NCI-H2171 (cell line): ENCODE measurements around the gene NR1I2.

Experiments used
- DNase-seq: peaks from one replicate; lab custom pipeline; 2025; lab: John Stamatoyannopoulos, UW

NR1I2 gene

DNA sequence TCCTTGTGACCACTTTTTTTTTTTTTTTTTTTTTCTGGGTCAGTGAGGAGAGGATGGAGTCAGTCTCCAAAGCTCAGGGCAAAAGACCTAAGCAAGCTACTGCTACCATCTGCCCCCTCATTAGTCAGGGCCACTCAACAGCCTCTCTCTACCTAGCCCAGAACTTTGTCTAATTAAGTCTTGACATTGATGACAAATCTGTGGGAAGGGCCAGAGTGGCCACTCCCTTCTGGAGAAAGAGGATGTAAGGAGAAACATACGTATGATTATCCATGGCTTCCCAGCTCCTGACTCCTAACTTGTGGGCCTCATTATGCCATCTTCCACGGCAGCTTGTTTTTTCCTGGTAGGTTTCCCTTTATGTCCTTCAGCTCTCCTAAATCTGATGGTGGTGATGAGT, 37.9 kb downstream of the NR1I2 start:
- DNase-seq: no peak

DNA sequence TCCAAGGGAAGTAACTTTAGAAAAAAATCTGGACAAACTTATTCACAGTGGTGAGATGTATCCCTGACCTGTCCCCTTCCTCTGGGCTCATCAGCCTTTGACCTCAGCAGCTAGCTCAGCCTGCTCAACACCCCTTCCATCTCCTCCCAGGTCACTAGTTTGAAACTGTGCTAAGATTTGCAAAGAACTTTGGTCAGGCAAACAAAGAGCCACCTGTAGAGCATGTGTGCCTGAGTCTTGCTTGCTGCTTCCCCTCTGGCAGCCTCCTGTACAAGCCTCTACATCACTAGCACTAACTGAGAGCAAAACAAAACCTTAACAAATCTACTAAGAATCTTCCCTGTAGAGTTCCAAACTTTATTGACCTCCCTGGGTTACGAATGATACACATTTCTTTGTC, 43.9 kb downstream of the NR1I2 start:
- no peak for DNase-seq

DNA sequence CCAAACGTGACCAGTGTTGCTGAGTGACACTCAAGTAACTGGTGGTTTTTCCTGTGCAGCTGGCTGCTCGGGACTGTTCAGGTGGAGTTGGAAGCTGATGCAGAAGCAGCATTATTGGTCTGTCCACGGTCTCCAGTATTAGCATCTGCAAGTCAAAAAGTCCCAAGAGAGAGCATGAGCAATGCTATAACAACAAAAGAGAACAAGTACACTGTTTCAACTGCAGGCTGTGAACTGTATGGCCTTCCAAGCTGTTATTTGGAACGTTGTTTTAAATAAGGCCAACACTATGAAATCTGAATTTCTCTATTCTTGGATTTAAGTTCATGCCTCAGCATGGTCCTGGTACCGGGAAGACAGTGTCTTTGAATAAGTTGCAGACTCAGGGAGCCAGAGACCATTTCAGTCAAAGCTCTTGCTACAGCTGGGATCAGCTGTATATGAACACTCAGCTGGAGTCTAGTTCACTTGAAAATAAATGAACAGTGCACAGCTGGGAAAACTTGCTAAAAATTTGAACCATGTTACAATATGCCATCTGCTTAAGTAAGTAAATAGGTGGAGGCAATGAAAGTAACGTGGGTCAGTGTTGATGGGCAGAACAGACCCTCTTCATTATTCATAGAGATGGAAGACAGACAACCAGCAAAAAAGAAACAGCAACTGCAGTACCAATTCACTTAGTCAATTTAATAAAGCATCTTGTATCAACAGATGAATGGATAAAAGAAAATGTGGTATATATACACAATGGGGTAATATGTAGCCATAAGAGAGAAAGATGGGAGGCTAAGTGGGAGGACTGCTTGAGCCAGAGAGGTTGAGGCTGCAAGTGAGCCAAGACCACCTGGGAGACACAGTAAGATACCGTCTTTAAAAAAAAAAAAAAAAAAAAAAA, 45.1 kb downstream of the NR1I2 start:
- DNase-seq: no peak

DNA sequence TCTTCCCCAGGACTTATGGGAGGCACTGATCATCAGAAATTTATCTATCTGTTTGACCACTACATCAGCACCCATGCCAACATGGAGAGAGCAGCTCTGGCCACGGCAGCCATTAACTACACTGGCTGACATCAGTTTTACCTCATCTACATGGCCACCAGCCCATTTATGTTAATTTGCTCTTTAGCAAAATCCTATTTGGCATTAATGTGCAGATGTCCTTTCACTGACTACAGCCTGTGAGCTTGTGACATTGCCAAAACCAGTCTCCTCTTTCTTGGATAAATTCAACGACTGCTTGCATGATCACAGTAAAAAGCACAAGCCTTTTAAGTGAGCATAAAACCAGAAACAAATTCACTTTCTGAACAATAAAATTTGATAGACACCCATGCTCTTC, 47.5 kb downstream of the NR1I2 start:
- DNase-seq: no peak

DNA sequence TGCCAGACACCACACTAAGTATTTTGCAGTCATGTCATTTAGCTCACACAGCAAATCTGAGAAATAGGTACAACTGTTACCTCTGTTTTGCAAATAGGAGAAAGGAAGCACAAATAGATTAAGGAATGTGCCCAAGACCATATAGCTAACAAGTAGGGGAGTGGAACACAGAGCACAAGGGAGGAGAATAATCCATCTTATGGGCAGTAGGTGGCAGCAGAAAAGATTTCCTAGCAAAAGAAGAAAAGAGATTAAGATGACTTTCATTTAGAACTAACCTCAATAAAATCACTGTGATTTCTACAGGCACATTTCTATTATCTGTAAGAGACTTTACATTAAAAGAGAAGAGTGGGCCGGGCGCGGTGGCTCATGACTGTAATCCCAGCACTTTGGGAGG, 49.1 kb downstream of the NR1I2 start:
- no peak for DNase-seq

DNA sequence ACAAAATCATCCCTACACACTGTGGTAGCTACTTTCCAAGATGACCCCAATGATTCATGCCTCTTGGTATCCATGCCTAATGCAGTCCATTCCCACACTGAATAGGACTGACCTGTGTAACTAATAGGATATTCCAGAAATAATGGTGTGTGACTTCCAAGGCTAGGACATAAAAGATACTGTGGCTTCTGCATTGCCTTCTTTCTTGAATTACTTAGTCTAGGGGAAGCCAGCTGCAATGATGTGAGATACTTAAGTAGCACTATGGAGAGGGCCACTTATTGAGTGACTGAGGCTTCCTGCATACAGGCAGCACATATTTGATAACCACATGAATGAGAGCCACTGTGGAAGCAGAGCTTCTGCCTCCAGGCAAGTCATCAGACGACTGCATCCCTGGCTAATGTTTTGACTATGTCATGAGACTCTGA, 50.1 kb downstream of the NR1I2 start:
- DNase-seq: no peak

DNA sequence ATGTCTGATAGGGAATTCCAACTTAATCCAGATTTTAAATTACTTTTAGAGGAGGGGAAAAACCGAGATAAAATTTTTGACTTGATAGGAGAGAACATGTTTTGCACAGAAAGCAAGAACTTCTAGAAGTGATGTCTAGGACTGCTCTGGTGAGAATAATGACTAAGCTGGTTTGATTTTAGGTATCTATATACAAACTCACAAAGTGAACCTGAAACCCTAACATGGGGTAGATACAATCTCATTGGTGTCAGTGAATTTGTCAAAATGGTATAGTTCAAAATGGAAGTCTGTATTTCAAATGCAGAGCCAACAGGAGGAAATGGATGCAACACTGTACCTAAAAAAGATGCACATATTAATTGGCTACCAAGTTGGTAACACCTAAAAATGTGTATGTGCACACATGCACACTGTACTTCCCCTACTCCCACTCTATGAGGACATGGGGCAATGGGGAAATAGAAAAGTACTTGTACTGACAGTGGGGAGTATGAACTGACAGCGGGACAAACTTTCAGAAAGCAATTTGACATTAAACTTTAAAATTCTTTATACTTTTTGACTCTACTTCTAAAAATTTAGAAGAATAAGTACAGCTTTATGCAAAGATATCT, 53.0 kb downstream of the NR1I2 start:
- DNase-seq: no peak

DNA sequence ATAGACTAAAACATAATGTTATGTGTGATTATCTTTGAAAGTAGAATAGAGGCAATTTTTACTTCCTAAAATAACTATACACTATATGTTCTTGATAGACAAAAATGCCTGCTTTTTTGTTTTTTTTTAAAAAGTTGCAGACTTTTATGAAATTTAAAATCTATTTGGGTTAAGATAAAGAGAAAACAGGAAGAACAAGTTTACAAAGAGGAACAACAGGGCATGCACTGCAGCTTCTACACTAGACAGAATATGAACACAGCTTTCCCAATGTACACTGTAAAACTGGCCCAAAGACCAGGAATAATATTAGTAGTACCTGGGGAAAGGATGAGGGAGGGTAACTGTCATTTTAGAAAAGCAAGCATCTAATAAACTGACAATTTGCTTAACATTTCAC, 53.7 kb downstream of the NR1I2 start:
- no peak for DNase-seq

DNA sequence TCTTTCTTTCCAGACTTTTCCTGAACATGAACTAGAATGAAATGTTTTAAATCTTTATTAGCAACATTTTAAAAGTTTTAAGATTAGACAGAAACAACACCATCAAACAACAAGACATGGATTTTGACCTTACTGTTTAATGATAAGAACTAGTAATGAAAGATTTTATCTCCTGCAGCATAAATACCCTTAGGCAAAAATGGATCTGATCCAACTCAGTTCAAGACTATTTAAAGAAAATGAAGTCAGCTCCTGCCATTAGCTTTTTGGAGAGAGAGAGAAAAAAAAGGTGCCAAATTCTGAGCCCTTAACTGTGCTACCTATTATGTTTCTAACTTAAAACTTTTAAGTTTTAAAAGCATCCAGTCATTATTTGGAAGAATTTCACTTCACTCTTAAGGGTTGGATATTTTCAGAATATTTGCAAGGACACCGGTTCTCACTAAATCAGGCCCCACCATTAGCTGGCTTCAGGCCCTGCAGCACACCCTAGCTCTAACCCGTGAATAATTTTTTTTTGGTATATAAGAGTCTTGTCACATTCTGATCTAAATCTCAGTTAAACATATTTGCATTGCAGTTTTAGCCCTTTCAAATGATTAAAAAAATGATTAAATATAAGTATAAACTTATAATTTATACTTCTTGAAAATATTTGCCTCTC, 60.0 kb downstream of the NR1I2 start:
- DNase-seq: no peak

DNA sequence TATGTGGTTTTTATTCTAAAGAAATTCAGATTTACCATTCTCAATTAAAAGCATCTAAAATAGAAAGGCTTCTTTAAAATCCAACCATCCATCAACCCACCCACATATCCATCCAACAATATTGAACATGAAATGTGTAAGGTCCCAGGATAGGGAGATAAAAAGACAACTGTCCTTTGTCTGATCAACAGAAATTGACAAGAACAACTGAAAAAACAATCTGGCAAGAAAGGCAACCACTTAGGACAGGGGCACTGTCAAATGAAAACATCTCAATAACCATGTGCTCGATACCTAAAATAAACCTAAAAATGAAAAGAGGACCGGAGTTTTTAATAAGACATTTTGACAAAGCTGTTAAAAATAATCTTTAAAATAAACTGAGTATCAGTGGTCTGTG, 67.2 kb downstream of the NR1I2 start:
- no peak for DNase-seq

DNA sequence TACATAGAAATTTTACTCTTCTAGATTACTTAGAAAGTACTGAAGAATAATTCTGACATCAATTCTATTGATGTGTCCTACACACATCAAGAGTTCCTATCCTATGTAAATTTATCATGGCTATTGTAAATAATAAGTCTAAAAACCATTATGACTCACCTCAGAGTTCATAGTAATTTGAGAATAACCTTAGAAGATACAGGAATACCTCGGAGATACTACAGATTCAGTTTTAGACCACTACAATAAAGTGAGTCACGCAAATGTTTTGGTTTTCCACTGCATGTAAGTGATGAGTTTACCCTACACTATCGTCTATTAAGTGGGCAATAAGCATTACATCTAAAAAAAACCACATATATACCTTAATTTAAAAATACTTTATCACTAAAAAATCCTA, 74.8 kb downstream of the NR1I2 start:
- no peak for DNase-seq

DNA sequence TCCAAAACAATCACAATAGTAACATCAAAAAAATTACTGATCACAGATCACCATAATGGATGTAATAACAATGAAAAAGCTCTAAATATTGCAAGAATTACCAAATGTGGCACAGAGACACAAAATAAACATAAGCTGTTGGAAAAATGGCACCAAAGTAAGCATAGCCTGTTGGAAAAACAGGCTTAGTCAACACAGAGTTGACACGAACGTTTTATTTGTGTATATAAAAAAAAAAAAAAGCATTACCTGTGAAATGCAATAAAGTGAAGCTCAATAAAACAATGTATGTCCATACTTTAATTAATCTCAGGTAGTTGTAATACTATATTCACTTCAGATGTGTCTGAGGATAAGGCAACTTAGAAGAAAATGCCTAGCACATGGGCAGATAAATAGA, 77.1 kb downstream of the NR1I2 start:
- DNase-seq: no peak

DNA sequence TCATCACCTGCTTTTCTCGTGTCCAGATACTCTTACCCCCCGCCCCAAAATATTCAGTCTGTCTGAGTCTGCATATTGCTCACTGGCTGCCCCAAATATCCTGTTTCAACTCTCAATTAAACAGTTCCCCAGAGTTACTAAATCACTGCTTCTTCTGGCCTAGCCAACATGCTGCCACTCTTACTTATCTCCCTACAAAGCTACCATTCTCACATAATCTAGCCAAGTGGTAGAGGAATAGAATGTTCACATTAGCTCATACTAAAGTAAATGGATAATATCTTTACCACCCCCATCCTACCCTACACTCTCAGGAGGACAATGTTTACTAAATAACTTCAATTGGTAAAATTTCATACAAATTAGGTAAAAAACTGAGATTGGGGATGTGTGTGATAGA, 77.8 kb downstream of the NR1I2 start:
- no peak for DNase-seq

DNA sequence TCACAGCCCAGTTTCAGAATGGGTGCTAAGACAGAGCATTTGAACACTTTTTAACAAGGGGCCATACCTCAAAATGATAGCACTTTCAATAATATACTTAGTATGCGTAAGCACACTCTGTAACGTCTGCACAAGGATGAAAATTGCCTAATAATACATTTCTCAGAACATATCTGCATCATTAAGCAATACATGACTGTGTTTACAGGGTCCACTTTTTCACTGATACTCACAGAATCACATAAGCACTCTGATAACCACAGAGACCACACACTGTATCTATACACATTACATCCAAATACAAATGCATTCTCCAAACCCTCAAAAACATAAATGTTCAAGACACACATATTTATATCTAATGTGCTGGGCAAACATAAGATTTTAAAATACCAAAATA, 79.8 kb downstream of the NR1I2 start:
- no peak for DNase-seq

DNA sequence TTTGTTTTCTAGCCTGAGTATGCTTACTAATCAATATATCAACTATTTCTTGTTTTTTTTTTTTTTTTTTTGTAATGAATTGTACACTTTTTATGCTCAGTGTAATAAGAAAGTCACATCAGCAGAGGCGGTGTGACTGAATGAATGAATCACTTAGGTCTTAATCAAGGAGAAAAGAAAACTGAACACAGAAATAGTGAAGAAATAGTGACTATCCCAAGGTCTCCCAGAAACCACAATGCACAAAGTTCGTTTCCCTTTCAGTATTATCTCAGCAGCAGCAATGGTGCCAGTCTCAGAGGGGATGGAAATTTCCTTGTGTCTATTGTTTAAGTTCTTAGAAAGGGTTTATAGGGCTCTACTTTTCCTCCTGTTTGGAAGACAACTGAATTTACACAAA, 80.7 kb downstream of the NR1I2 start:
- no peak for DNase-seq

DNA sequence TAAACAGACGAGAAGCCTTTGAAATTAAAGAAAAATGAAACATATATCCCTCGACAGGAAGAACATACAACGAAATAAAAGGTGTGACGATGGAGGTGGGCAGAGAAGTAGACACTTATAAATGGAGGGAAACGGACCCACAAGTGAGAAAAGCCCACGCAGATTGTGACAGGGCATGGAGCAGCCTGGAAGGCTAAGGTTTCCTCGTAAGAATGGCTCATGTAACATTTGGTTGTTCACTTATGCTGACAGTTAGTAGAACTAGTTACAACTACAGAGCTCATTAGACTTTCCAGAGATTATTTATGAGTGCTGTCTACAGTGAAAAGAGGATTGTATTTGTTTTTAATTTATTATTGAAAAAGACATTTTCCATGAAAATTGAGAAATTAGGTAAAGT, 82.6 kb downstream of the NR1I2 start:
- no peak for DNase-seq
